Measurements from ENCODE around the gene ACAA1.

DNA sequence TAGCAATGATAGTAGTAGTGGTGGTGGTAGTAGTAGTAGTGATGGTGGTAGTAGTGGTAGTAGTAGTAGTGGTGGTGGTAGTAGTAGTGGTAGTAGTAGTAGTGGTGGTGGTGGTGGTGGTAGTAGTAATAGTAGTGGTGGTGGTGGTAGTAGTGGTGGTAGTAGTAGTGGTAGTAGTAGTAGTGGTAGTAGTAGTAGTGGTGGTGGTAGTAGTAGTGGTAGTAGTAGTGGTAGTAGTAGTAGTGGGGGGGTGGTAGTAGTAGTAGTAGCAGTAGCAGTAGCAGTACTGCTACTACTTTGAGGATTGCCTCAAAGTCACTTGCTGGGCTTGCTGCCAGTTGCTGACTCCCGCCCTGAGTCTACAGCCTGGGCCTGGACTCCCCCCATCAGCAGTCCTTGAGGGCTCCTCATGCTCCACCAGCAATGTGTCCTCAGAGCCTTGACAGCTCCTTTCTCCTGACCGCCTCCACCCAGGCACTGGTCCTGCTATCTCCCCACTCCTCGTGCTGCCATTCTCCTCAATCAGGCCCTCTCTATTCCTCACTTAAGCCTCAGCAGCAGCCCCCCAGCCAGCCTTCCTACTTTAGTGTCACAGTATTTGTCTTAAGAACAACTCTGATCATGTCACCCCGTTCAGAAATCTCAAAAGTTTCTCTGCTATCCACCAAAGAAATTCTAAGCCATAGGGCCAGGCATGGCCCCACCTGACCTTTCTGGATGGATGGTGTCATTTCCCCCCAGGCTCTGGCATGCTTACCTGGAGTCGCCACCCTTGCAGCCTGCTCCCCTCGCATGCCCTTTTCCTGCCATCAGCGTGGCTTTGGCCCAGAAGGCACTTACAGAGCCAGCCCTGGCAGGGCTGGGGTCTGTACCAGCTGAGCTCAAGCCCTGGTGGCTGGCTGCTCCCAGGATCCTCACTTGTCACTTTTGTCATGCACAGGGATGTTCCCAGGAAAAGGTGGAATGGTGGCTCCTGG lies 52.3 kb downstream of the ACAA1 start:
- TF ChIP-seq, protein P1, sequence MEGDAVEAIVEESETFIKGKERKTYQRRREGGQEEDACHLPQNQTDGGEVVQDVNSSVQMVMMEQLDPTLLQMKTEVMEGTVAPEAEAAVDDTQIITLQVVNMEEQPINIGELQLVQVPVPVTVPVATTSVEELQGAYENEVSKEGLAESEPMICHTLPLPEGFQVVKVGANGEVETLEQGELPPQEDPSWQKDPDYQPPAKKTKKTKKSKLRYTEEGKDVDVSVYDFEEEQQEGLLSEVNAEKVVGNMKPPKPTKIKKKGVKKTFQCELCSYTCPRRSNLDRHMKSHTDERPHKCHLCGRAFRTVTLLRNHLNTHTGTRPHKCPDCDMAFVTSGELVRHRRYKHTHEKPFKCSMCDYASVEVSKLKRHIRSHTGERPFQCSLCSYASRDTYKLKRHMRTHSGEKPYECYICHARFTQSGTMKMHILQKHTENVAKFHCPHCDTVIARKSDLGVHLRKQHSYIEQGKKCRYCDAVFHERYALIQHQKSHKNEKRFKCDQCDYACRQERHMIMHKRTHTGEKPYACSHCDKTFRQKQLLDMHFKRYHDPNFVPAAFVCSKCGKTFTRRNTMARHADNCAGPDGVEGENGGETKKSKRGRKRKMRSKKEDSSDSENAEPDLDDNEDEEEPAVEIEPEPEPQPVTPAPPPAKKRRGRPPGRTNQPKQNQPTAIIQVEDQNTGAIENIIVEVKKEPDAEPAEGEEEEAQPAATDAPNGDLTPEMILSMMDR (IDR thresholded peaks at IDR 0.05 in 4 of 5, conservative IDR thresholded peaks at IDR 0.05 in 1 of 5): no peak
- no peak for TF ChIP-seq POLR2A (IDR thresholded peaks at IDR 0.05)
